SHP77 treated with DMSO at 0.1 percent for 48 hours (cell line): ENCODE results near the gene TRIM44.
"Not testable (repeated sequence)": the region's sequence is repeated elsewhere in the genome, so short reads cannot be mapped to it uniquely, and the experiment has no call there.

Experiments
- DNase-seq: peaks from one replicate; lab custom pipeline; 2025; lab: John Stamatoyannopoulos, UW

Gene TRIM44

DNA sequence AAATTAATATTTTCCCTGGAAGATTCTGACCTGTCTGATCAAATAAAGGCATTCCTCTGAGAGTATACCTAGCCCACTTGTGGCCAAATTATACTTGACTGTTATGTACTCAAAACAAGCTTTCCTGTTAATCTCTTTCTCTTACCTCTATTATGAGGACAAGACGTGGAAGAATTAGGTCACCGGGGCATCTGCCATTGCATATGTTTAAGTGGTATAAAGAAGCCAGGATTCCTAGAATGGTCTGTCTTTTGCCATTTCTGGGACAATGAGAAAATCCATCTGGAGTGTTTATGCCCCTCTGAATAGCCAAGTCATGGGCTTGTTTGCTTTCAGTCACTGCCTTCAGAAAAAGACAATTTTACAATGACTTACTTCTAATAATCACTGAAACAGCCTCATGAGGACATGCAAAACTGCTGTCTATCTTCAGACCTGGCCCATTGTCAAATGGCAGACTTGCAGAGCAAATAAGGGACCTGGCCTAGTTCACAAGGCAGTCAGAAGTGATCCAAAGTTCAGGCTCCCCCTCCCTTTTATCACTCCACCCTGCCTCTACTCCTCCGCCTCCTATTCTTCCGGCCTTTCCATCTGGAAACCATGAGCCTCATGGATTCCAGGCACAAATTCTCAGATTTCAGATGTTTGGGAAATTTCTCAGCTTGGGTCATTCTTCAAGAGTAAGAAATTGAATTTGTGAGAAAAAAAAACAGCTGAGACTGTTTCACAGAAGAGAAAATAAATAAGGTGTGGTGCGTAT, 153.2 kb downstream of the TRIM44 start:
- DNase-seq: no peak

DNA sequence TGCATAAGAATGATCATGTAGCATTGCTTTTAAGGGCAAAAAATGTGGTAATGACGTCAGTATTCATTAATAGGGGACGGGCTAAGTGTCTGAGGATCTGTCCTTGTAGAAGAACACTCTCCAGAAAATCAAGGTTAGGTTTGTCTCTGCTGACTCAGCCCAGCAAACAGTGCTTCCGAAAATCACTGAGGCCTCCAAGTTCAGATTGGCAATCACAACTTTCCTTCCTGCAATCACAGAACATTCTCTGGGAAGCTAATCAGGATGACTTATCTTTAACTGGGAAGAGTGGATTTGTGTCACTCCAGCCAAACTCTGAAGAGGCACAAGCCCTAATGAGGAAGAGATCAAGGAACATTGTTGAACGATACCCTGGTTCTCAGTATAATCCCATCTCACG, 158.0 kb downstream of the TRIM44 start:
- DNase-seq: no peak

GRCh38 chr11:35822815-35823495, 160.4 kb downstream of the TRIM44 start:
- no peak for DNase-seq

DNA sequence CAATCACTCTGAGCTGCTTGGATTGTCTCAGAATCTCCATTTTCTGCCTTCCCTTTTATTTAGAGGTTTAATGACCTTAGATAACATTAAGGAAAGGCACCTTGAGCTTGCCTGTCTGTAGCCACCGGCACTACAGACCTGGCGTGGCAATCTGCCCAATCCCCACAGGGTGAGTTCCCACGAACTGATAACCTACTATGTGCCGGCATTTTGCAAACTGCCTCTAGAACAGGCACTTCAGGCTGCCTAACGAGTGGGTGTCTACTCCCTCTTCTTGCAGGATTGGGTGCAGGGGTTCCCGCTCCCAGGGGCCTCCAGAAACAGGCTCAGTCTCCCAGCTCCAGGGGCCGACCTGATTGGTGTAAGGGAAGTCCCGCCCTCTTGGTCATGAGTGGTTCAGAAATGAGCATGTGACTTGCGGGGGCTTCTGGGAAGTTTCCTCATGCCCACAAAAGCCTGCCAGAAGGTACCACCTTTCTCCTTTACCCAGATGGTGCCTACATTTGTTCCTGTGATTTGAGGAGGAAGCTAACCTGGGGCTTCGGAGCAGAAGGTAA, 161.2 kb downstream of the TRIM44 start:
- no peak for DNase-seq

GRCh38 chr11:35825386-35825785, 162.8 kb downstream of the TRIM44 start:
- DNase-seq: no peak

GRCh38 chr11:35826006-35826405, 163.4 kb downstream of the TRIM44 start:
- no peak for DNase-seq

- no peak for DNase-seq
Measured at GRCh38 chr11:35826949-35827348, 164.4 kb downstream of the TRIM44 start.

DNA sequence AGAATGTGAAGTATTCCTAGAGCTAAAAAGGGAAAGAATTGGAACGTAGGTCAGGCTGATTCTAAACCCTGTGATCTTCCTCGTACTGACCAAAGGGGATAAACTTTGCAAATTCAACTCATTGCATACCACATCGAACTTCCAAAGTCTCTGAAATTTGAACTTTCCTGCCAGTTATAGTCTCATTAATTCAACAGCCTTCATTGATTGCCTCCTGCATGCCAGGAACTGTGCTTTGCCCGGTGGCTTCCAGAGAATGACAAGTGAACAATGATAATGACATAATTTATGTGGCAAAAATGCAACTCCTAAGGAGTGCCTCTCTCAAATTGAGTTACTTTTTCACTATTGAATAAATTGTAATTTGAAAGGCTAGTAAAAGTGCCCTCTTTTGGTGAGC, 173.6 kb downstream of the TRIM44 start:
- no peak for DNase-seq

DNA sequence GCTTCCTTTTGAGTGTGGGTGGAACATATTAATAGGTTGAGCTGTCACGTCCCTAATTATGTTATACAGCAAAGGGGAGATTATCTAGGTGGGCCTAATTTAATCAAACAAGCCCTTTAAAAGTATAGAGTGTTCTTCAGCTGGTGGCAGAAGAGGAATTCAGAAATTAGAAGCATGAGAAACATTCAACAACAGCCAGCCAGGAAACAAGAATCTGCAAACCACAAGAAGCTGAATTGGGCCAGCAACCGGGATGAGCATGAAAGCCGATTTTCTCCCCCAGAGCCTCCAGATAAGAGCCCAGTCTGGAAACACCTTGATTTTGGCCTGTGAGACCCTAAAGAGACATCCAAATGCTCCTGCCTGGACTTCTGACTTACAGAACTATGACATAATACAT, 175.5 kb downstream of the TRIM44 start:
- DNase-seq: no peak

DNA sequence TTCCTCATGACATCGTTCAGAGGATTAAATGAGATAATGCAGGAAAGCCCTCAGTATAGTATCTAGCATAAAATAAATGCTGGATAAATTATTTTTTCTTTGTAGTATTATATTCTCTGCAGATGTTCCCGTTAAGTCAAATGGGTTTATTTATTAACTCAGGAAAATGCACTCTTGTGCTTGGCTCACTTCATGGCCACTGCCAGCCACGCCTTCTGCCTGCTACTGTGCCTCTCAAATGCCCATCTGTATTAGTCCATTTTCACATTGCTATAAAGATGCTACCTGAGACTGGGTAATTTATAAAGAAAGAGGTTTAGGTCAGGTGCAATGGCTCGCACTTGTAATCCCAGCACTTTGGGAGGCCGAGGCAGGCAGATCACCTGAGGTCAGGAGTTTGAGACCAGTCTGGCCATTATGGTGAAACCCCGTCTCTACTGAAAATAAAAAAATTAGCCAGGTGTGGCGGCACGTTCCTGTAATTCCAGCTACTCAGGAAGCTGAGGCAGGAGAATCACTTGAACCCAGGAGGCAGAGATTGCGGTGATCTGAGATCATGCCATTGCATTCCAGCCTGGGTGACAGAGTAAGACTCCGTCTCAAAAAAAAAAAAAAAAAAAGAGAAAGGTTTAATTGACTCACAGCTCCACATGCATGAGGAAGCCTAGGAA, 176.3 kb downstream of the TRIM44 start:
- DNase-seq: not testable (repeated sequence)

- DNase-seq: no peak
Measured at GRCh38 chr11:35839368-35840161, 177.0 kb downstream of the TRIM44 start.

- DNase-seq: no peak
Measured at GRCh38 chr11:35841733-35842132, 179.2 kb downstream of the TRIM44 start.

DNA sequence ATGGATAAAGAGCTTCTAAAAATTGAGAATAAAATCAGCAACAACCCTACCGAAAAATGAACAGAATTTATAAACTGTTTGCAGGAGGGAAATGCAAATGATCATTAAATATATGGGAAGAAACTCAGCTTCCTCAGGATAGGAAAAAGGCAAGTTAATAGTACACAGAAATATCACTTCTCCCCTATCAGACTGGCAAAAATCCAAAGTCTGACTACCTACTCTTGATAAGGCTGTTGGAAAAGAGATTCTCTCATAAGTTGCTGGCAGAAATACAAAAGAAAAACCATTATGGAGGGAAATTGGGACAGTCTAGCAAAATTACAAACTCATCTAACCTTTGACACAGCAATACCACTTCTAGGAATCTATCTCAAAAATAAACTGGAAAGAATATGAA, 180.4 kb downstream of the TRIM44 start:
- DNase-seq: no peak

DNA sequence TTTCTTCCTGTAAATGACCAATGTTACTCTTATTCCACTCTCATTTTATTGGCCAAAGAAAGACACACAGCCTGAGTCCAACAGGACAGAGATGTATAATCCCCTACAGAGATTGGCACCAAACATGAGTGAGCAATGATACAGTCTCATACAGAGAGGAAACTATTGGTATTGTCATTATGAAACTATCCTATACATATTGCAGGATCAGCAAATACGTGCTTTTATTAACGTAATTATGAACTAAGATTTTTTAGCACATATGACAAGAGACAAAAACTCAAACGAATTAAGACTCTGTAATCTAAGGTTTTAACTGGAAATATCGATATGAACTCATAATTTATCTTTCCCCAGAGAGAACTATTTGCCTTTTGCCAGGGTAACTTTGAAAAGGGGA, 182.0 kb downstream of the TRIM44 start:
- no peak for DNase-seq

DNA sequence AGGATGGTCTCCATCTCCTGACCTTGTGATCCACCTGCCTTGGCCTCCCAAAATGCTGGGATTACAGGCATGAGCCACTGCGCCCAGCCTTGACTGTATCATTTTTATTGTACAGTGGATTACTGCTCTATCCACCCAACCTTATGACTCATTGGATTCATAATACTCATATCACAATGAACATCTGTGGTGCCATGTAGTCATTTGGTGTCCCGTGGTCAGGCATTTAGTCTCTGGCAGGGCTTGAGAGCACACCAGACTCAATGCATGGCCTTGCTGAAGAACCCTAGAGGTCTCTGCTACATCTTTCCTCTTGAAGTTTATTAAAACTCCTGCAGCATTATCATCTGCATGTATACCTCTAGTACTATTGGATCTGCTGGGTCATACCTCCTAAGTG, 183.3 kb downstream of the TRIM44 start:
- DNase-seq: no peak

GRCh38 chr11:35846874-35847273, 184.3 kb downstream of the TRIM44 start:
- no peak for DNase-seq

DNA sequence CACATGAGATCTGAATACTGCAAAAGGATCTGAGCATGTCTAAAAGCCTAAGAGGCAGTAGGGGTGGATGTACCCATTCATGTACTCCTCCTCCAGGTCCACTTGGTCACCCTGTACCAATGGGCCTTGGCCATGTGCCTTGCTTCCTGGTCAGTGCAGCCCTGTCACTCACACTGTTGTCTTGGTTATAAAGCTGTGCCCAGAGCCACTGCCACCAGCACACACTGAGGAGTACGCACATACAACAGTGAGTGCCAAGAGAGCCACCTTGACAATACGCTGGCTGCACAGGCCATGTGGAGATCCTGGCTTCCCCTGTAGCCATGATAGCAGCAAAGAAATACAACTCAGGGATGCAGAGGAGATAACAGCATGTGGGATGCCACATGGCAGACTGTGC, 184.9 kb downstream of the TRIM44 start:
- no peak for DNase-seq

DNA sequence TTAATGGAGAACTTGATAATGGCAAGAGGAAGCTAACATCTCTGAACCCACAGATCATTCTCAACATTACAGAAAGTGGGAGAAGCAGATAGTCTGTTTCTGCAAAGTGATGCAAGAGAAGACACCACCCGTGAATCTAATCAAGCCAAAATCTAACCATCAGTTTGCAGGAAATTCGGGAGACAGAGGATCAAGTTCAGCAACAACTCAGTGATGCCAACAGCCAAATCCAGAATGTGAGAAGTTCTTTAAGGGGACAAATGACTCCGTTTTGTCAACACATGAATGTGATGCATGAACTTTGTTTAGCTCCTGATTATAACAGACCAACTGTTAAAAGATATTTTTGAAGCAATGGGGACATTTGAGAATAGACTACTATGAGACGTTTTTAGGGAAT, 186.0 kb downstream of the TRIM44 start:
- DNase-seq: no peak

GRCh38 chr11:35850191-35850590, 187.6 kb downstream of the TRIM44 start:
- no peak for DNase-seq

DNA sequence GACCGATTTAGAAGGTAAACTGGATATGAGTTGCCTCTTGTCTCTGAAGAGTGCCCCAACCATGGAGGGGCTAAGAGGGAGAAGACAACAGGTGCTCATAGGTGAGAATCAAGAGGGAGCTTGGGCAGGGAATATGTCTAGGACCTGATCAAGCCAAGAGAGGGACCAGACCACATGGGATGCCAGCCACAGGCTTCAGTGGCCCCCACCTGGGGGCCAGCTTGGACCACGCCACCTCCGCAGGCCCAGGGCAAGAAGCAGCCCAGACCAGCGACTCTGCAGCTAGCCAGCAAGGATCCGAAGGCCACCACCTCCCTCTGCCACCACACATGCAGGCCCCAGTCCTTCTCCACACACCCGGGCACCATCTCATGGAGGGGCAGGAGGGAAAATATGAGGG, 188.8 kb downstream of the TRIM44 start:
- no peak for DNase-seq

- no peak for DNase-seq
Measured at GRCh38 chr11:35852056-35852455, 189.5 kb downstream of the TRIM44 start.

DNA sequence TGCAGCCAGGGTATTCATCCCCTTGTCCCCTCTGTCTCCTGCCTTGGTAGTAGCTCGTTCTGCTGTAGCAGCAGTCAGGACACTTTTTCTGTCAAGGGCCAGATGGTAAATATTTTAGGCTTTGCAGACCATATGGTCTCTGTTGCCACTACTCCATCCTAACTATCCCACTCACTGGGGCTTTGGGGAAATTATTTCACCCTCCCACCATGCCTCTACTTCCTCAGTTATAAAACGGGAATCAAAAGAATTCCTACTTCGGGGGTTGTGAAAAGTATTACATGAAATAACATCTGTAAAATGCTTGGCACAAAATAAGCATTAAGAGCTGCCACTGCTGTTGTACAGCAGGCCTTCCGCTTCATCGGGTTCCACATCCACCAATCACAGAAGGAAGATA, 191.4 kb downstream of the TRIM44 start:
- DNase-seq: no peak
